ENCODE results near the gene TSPAN4. TPM values are rescaled to one million over a fixed set of nuclear protein-coding genes. Genes with fewer than 3 reads are reported as not detected.
A peak's percentile ranks its signal among the peaks of the same experiment; 100 is the strongest.

Gene TSPAN4
- total RNA-seq, 2 experiments from 2014 or later, result 5.0 to 6.3 TPM

GRCh38 chr11:820655-821511 lies 21.8 kb upstream of the TSPAN4 start:
- Mint-ChIP-seq H3K4me3 (peak overlapping the region; percentile 75), H3K27me3 (ENCODE audit: low read depth) (no peaks in the 10 kb centered on the region), H3K27ac (peak overlapping the region; percentile 61), H3K4me1 (ENCODE audit: low read depth) (peaks cover 13% of the 10 kb centered on the region), H3K36me3 (ENCODE audit: low read depth) (peaks cover 7% of the 10 kb centered on the region), H3K9me3 (no peaks in the 10 kb centered on the region)
- no peak for DNase-seq
- intact Hi-C loops (cut with micrococcal nuclease), result loop anchor here (1.0 kb wide), 2 partner anchors 9 to 21 kb away; partner anchors contain the start of genes POLR2L and TSPAN4
- CTCF ChIA-PET, result no interaction called here

GRCh38 chr11:821512-822371 lies 20.9 kb upstream of the TSPAN4 start:
- H3K4me1 Mint-ChIP-seq (ENCODE audit: low read depth), result peaks cover 17% of the 10 kb centered on the region
- no peak overlapping the region for H3K4me3 Mint-ChIP-seq
- intact Hi-C loops (cut with micrococcal nuclease), result no loop called here
- H3K9me3 Mint-ChIP-seq, result no peaks in the 10 kb centered on the region
- H3K27me3 Mint-ChIP-seq (ENCODE audit: low read depth), result peaks cover 3% of the 10 kb centered on the region
- H3K36me3 Mint-ChIP-seq (ENCODE audit: low read depth), result peaks cover 7% of the 10 kb centered on the region
- H3K27ac Mint-ChIP-seq, result no peak overlapping the region
- CTCF ChIA-PET, result no interaction called here
- no peak for DNase-seq

- no peak for DNase-seq
- intact Hi-C loops (cut with micrococcal nuclease), result no loop called here
- H3K9me3 Mint-ChIP-seq, result no peaks in the 10 kb centered on the region
- peaks cover 15% of the 10 kb centered on the region for H3K27me3 Mint-ChIP-seq (ENCODE audit: low read depth)
- CTCF ChIA-PET, result no interaction called here
- peaks cover 24% of the 10 kb centered on the region for H3K4me1 Mint-ChIP-seq (ENCODE audit: low read depth)
- no peak overlapping the region for H3K27ac Mint-ChIP-seq
- no peak overlapping the region for H3K4me3 Mint-ChIP-seq
- H3K36me3 Mint-ChIP-seq (ENCODE audit: low read depth), result peaks cover 7% of the 10 kb centered on the region
Measured at GRCh38 chr11:823441-824291, 19.0 kb upstream of the TSPAN4 start.

GRCh38 chr11:824292-824880 lies 18.3 kb upstream of the TSPAN4 start:
- Mint-ChIP-seq H3K27ac (no peak overlapping the region), H3K36me3 (ENCODE audit: low read depth) (peaks cover 7% of the 10 kb centered on the region), H3K9me3 (no peaks in the 10 kb centered on the region), H3K4me3 (no peak overlapping the region), H3K27me3 (ENCODE audit: low read depth) (peaks cover 22% of the 10 kb centered on the region), H3K4me1 (ENCODE audit: low read depth) (peaks cover 28% of the 10 kb centered on the region)
- intact Hi-C loops (cut with micrococcal nuclease), result no loop called here
- no peak for DNase-seq
- CTCF ChIA-PET, result no interaction called here

GRCh38 chr11:824942-825341 lies 17.7 kb upstream of the TSPAN4 start:
- CTCF ChIA-PET, result no interaction called here

GRCh38 chr11:825366-826226 lies 17.1 kb upstream of the TSPAN4 start:
- peaks cover 33% of the 10 kb centered on the region for H3K4me1 Mint-ChIP-seq (ENCODE audit: low read depth)
- no peaks in the 10 kb centered on the region for H3K9me3 Mint-ChIP-seq
- no peak for DNase-seq
- intact Hi-C loops (cut with micrococcal nuclease), result no loop called here
- no peak overlapping the region for H3K27ac Mint-ChIP-seq
- H3K27me3 Mint-ChIP-seq (ENCODE audit: low read depth), result peaks cover 27% of the 10 kb centered on the region
- CTCF ChIA-PET, result no interaction called here
- H3K4me3 Mint-ChIP-seq, result no peak overlapping the region
- peaks cover 7% of the 10 kb centered on the region for H3K36me3 Mint-ChIP-seq (ENCODE audit: low read depth)

More at GRCh38 chr11:824942-825341, 17.7 kb upstream of the TSPAN4 start:
- peaks cover 27% of the 10 kb centered on the region for H3K27me3 Mint-ChIP-seq (ENCODE audit: low read depth)
- no peaks in the 10 kb centered on the region for H3K9me3 Mint-ChIP-seq
- no peak overlapping the region for H3K27ac Mint-ChIP-seq
- intact Hi-C loops (cut with micrococcal nuclease), result no loop called here
- peaks cover 7% of the 10 kb centered on the region for H3K36me3 Mint-ChIP-seq (ENCODE audit: low read depth)
- DNase-seq, result no peak
- H3K4me1 Mint-ChIP-seq (ENCODE audit: low read depth), result peaks cover 34% of the 10 kb centered on the region
- no peak overlapping the region for H3K4me3 Mint-ChIP-seq

GRCh38 chr11:826227-826621 lies 16.4 kb upstream of the TSPAN4 start:
- no peak overlapping the region for H3K4me3 Mint-ChIP-seq
- peaks cover 30% of the 10 kb centered on the region for H3K27me3 Mint-ChIP-seq (ENCODE audit: low read depth)
- H3K36me3 Mint-ChIP-seq (ENCODE audit: low read depth), result peaks cover 7% of the 10 kb centered on the region
- peaks cover 29% of the 10 kb centered on the region for H3K4me1 Mint-ChIP-seq (ENCODE audit: low read depth)
- H3K27ac Mint-ChIP-seq, result no peak overlapping the region
- CTCF ChIA-PET, result no interaction called here
- no peaks in the 10 kb centered on the region for H3K9me3 Mint-ChIP-seq
- intact Hi-C loops (cut with micrococcal nuclease), result no loop called here
- no peak for DNase-seq

GRCh38 chr11:826836-827145 lies 15.9 kb upstream of the TSPAN4 start:
- Mint-ChIP-seq H3K9me3 (no peaks in the 10 kb centered on the region), H3K27ac (no peak overlapping the region), H3K4me1 (ENCODE audit: low read depth) (peaks cover 32% of the 10 kb centered on the region), H3K4me3 (peak overlapping the region; percentile 48), H3K36me3 (ENCODE audit: low read depth) (peaks cover 7% of the 10 kb centered on the region), H3K27me3 (ENCODE audit: low read depth) (peaks cover 35% of the 10 kb centered on the region)
- DNase-seq, result no peak
- CTCF ChIA-PET, result no interaction called here
- intact Hi-C loops (cut with micrococcal nuclease), result no loop called here

- Mint-ChIP-seq H3K4me1 (ENCODE audit: low read depth) (peaks cover 31% of the 10 kb centered on the region), H3K4me3 (peak overlapping the region; percentile 48), H3K9me3 (no peaks in the 10 kb centered on the region), H3K36me3 (ENCODE audit: low read depth) (peaks cover 7% of the 10 kb centered on the region), H3K27me3 (ENCODE audit: low read depth) (peaks cover 38% of the 10 kb centered on the region), H3K27ac (no peak overlapping the region)
- intact Hi-C loops (cut with micrococcal nuclease), result no loop called here
- DNase-seq, result no peak
- CTCF ChIA-PET, result no interaction called here
Measured at GRCh38 chr11:827146-827896, 15.3 kb upstream of the TSPAN4 start.

- intact Hi-C loops (cut with micrococcal nuclease), result no loop called here
- H3K9me3 Mint-ChIP-seq, result no peaks in the 10 kb centered on the region
- CTCF ChIA-PET, result no interaction called here
- no peak for DNase-seq
- H3K36me3 Mint-ChIP-seq (ENCODE audit: low read depth), result peaks cover 7% of the 10 kb centered on the region
- H3K4me3 Mint-ChIP-seq, result peak within 1 kb of the TSS; percentile 48
- H3K27me3 Mint-ChIP-seq (ENCODE audit: low read depth), result peaks cover 39% of the 10 kb centered on the region
- no peak within 1 kb of the TSS for H3K27ac Mint-ChIP-seq
- peaks cover 31% of the 10 kb centered on the region for H3K4me1 Mint-ChIP-seq (ENCODE audit: low read depth)
Measured at GRCh38 chr11:827897-828192, 14.8 kb upstream of the TSPAN4 start, which contains the start of gene CRACR2B. TSS of gene CRACR2B (plus strand) at chr11:827919. CDS start at chr11:828608, 689 bp downstream.
